GM19193 (cell line): ENCODE results near the gene CTNNA3.

Experiments used
- POLR2A ChIP-seq: IDR thresholded peaks from 4 replicates; pipeline ENCODE4 v1.6.1; 2011; ENCODE audit not compliant: insufficient read depth, insufficient read length; ENCODE audit errors: extremely low read depth

The CTNNA3 gene

DNA sequence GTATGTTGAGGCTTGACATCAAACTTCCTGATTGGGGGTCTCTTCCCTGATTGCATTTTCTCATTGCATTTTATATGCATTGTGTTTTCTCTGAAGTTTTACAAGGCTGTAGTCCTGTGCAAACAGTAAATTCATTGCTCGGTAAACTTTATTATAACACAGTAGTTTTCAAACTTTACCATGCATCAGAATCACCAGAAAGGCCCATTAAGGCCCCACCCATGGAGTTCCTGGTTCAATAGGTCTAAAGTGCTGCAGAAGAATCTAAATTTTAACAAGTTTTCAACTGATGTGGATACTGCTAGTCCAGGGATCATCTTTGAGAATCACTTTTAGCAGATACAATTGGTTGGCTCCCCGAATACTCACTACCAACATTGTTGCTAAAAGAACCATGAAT is 1404.9 kb downstream of the CTNNA3 start:
- TF ChIP-seq POLR2A: no peak

DNA sequence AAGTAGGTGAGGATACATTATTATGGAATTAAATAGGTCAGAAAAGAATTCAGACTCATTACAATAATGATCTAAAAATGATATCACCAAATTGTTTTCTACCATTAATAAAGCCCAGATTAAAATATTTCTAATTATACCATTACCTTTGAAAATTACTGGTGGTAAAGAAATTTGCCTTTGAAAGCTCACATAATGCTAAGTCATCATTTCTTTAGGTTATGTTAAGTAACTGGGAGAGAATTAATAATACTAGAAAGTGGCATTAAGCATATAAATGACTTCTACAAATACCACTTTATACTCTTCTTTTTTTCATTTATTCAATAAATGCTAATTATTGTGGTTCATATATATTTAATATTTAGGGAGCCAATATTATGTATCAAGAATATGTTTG is 1411.4 kb downstream of the CTNNA3 start:
- no peak for TF ChIP-seq POLR2A

DNA sequence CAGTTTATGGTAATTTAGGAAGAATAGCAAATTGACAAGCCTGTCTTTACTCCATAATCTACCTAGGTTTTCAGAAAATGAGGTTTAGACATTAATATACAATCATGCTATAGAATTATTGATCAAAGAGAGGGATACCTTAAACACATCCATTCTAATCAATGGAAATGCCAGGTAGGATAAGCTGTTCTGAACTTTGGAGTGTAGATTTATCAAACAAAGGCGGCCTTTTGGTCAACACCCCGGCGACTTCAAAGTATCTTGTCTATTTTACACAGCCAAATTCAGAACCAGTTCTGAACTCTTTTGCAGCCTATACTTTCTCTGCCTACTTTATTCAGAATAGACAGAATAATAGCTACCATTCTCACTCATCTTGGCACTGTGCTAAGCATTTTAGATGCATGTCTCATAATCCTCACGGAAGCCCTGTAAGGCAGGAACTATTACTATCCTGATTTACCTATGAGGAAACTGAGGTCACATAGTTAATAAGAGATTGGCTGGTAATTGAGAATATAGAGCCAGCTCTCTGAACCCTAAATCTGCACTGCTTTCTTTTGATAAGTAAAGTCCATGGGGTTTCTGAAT is 1412.0 kb downstream of the CTNNA3 start:
- no peak for TF ChIP-seq POLR2A

DNA sequence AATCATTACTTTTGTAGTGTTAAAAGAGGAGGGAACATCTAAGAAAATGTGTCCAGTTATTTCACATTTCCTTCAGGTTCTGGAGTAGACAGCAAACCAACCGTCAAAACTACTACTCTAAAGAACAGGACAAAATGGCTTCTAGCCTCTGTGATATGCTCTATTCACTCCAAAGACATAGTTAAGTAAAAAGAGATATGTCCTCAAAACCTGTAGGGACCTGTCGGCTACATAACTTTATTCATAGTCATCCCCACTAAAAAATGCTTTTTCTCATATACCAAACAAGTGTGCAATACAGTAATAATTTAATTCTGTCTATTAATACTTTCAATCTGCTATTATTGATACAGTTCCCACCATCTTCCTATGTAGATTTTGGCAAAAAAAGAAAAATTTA is 1412.9 kb downstream of the CTNNA3 start:
- TF ChIP-seq POLR2A: no peak

DNA sequence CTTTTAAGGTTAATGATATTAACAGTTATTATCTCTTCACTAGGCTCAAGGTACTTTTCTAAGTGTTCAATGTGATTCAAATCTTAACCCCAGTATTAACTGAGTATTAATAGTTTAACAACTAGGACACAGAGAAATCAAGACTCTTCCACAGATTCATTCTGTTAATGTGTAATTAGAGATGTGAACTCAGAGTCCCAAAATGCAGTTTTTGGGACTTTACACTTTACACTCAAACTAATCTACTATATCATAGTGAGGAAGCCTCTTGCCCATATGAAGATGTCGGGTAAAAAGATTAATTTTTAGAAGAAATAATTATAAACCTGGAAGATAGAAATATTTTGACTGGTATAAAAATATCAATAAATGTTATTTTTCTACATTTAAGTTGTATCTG is 1414.7 kb downstream of the CTNNA3 start:
- no peak for TF ChIP-seq POLR2A

GRCh38 chr10:66277481-66277880 is 1418.5 kb downstream of the CTNNA3 start:
- TF ChIP-seq POLR2A: no peak

- no peak for TF ChIP-seq POLR2A
Observed at GRCh38 chr10:66273966-66274519, 1422.0 kb downstream of the CTNNA3 start.

GRCh38 chr10:66265398-66265797 is 1430.6 kb downstream of the CTNNA3 start:
- TF ChIP-seq POLR2A: no peak

DNA sequence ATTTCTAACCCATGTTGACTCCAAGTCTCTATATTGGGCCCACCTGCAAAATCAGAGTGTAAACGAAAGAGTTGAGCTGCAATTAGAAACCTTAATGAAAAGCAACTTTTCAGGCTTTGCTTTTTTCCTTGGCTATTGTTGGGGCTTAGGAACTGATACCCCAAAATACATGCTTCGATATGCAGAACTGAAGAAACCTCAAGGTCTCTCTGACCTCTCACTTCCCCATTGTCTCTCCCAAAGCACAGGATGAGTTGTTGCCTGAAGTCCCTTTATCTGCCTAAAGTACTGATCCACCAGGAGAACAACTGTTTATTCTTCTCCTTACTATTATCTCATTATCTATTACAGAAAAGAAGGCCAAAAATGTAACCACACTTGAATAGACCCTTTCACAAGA is 1436.2 kb downstream of the CTNNA3 start:
- no peak for TF ChIP-seq POLR2A

DNA sequence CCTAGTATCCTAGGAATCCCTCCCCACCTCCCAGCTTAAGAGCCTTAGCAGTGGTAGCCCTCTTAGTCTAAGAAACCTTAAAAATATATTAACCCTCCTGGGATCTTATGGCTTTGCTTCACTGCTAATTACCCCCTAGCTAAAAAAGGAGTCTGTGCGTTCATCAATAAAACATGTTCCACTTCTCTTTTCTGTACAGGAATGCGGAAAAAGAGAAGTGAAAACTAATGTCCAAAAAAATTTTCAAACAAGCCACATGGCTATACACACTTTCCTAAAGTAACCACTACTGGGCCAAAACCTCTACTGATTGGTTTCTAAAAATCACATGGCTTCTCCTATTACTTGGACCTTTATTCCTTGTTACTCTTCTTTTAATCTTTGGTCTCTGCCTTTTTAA is 1437.3 kb downstream of the CTNNA3 start:
- no peak for TF ChIP-seq POLR2A

GRCh38 chr10:66257801-66258200 is 1438.2 kb downstream of the CTNNA3 start:
- TF ChIP-seq POLR2A: no peak

- TF ChIP-seq POLR2A: no peak
Observed at GRCh38 chr10:66252986-66253385, 1443.0 kb downstream of the CTNNA3 start.

- no peak for TF ChIP-seq POLR2A
Observed at GRCh38 chr10:66246177-66246576, 1449.8 kb downstream of the CTNNA3 start.

DNA sequence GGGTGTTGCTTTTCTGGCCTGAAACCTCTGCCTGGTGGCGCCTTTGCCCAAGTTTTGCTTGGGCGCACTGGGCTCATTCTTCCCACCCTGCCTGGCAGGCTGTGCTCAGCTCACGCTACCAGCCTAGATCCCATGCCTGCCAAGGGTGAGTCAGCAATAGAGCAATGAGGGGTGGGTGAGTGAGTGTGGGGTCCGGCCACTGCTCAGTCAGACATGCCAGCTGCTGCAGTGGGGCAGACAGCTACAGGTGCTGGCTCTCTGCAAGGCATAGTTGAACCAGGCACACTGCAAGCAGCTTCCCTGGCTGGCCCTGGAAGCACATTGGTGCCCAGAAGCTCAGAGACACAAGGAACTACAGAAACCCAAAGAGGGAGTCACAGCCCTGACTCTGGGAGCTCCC is 1451.0 kb downstream of the CTNNA3 start:
- no peak for TF ChIP-seq POLR2A

DNA sequence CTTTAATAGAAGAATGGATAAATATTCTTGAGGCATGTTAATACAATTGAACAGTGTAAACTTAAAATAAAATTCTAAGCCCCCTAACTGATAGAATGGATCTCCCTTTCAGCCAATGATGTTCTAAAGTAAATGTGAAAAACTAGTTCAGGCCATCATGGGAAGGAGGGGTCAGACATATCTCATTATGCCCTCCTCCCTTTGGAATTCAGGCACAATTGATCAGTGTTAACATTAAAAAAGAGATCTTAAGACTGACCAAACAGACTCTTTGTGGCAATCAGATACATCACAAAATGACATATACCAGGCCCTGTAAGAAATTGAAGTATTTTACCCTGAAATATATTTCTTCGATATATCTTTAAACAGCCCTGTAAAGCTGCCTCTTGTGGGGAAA is 1453.1 kb downstream of the CTNNA3 start:
- TF ChIP-seq POLR2A: no peak

GRCh38 chr10:66239062-66239461 is 1456.9 kb downstream of the CTNNA3 start:
- TF ChIP-seq POLR2A: no peak

GRCh38 chr10:66238343-66238742 is 1457.7 kb downstream of the CTNNA3 start:
- TF ChIP-seq POLR2A: no peak
